Measurements from ENCODE around the gene TMEM131.

DNA sequence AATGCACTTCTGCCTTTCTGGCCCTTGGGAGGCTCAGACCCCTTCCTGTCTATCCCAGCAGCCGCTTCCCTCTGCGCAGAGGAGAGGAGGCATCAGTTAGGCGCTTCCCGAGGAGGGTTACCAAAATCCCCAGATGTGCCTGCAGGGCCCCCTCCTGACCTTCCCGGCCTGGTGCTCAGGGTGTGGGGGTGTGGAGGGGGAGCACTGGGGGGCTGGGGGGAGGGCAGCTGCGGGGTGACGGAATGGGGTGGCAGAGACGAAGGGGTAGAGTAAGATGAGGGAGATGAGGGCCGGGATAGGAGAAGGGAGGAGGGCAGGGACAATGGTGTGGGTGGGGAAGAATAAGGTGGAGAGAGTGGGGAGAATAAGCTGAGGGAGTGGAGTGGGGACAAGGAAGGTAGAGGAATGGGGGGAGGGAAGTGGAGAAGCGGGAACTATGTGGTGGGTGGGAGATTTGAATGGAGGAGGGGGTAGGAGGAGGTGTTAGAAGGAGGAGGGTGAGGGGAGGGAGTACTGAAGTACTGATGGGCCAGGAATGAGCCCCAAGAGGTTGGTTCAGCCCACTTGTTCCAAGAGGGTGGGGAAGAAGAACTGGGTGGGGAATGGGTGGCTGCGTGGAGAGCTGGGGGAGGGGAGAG lies 288.9 kb downstream of the TMEM131 start:
- TF ChIP-seq EZH2 (IDR thresholded peaks at IDR 0.05), result no peak
- TF ChIP-seq, protein P1, sequence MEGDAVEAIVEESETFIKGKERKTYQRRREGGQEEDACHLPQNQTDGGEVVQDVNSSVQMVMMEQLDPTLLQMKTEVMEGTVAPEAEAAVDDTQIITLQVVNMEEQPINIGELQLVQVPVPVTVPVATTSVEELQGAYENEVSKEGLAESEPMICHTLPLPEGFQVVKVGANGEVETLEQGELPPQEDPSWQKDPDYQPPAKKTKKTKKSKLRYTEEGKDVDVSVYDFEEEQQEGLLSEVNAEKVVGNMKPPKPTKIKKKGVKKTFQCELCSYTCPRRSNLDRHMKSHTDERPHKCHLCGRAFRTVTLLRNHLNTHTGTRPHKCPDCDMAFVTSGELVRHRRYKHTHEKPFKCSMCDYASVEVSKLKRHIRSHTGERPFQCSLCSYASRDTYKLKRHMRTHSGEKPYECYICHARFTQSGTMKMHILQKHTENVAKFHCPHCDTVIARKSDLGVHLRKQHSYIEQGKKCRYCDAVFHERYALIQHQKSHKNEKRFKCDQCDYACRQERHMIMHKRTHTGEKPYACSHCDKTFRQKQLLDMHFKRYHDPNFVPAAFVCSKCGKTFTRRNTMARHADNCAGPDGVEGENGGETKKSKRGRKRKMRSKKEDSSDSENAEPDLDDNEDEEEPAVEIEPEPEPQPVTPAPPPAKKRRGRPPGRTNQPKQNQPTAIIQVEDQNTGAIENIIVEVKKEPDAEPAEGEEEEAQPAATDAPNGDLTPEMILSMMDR (IDR thresholded peaks at IDR 0.05), result no peak
- no peak for TF ChIP-seq EZH2phosphoT487 (IDR thresholded peaks at IDR 0.05)
